B cell (primary cell): ENCODE results near the gene KIF1A. TPM values are rescaled to one million over a fixed set of nuclear protein-coding genes. Genes with fewer than 3 reads are reported as not detected.

Experiments
- ATAC-seq: fragments of 200-7000 bp; cut with Tn5 transposase; one replicate; pipeline ENCODE4 v1.10.0; 2021; ENCODE audit warnings: low read depth, mild to moderate bottlenecking, moderate number of reproducible peaks, moderate library complexity
- CTCF ChIA-PET: fragments of 350-600 bp; sonication (Branson Sonifier 250); formaldehyde crosslinking; loops from one replicate; lab custom pipeline; 2021; ENCODE audit warnings: antibody characterized with exemption, inconsistent platforms; lab: Charles Lee
- POLR2A ChIA-PET: fragments of 350-600 bp; sonication (Branson Sonifier 250); formaldehyde crosslinking; loops from one replicate; lab custom pipeline; 2021; ENCODE audit warnings: antibody characterized with exemption; lab: Charles Lee
- DNase-seq: peaks from one replicate; pipeline ENCODE4 v3.0.0; 2013
- H2AFZ ChIP-seq: 2 replicates; pipeline ENCODE4 v1.6.1; 2012; ENCODE audit warnings: mild to moderate bottlenecking, low read depth, low read length; ENCODE audit not compliant: insufficient read depth, poor library complexity, severe bottlenecking
- H3K27ac ChIP-seq, 2 donors: 1 replicate in 1 of 2; 2 replicates in 1 of 2; pipeline ENCODE4 v1.5.1; 2012 to 2013; ENCODE audit warnings: low read length in 2 of 2, mild to moderate bottlenecking in 2 of 2, moderate library complexity in 1 of 2
- H3K27me3 ChIP-seq, 4 experiments: fragments of 200-600 bp in 1 of 4; sonication (generic) in 1 of 4; replicated peaks in 1 of 4; 1 replicate in 2 of 4; 2 replicates in 2 of 4; pipeline versions ENCODE4 v1.6.1 to v1.7.0; 2013 to 2016; ENCODE audit warnings: low read length in 3 of 4, mild to moderate bottlenecking in 2 of 4, mixed read lengths in 1 of 4, moderate library complexity in 1 of 4; ENCODE audit not compliant: insufficient read depth in 4 of 4, control insufficient read depth in 3 of 4; ENCODE audit errors: control extremely low read depth in 1 of 4
- H3K36me3 ChIP-seq, 2 experiments: replicated peaks in 1 of 2; 1 replicate in 1 of 2; 2 replicates in 1 of 2; pipeline versions ENCODE4 v1.6.1 to v1.7.1; 2013; ENCODE audit warnings: low read length in 1 of 2; ENCODE audit not compliant: insufficient read depth in 2 of 2, control insufficient read depth in 1 of 2; ENCODE audit errors: control extremely low read depth in 1 of 2, extremely low read depth in 1 of 2
- H3K4me1 ChIP-seq, 2 donors: fragments of 200-600 bp in 1 of 2; sonication (generic) in 1 of 2; 1 replicate in 1 of 2; 2 replicates in 1 of 2; pipeline versions ENCODE4 v1.5.1 to v1.6.1; 2013 to 2017; ENCODE audit warnings: low read length in 2 of 2; ENCODE audit not compliant: control insufficient read depth in 2 of 2, insufficient read depth in 2 of 2
- H3K4me2 ChIP-seq: replicated peaks from 2 replicates; pipeline ENCODE3; 2012; ENCODE audit warnings: mild to moderate bottlenecking, low read depth, low read length; ENCODE audit not compliant: poor library complexity, severe bottlenecking
- H3K4me3 ChIP-seq, 5 experiments: fragments of 200-600 bp in 1 of 5; sonication (generic) in 1 of 5; 1 replicate in 3 of 5; 2 replicates in 2 of 5; pipeline versions ENCODE4 v1.5.1 to v1.7.0; 2011 to 2016; ENCODE audit warnings: low read length in 4 of 5, mild to moderate bottlenecking in 4 of 5, low read depth in 2 of 5, control low read depth in 1 of 5, moderate library complexity in 1 of 5; ENCODE audit not compliant: insufficient read depth in 1 of 5; ENCODE audit errors: control extremely low read depth in 1 of 5, extremely low read depth in 1 of 5
- H3K79me2 ChIP-seq: fragments of 200-600 bp; sonication (generic); one replicate; pipeline ENCODE4 v1.6.0; 2016; ENCODE audit warnings: low read length; ENCODE audit not compliant: control insufficient read depth, insufficient read depth
- H3K9ac ChIP-seq: fragments of 200-600 bp; sonication (generic); 2 replicates; pipeline ENCODE4 v1.6.1; 2017; ENCODE audit warnings: mild to moderate bottlenecking, low read length, moderate library complexity
- H3K9me3 ChIP-seq, 3 donors: one replicate each; pipeline versions ENCODE4 v1.6.1 to v1.7.1; 2013; ENCODE audit warnings: low read length in 2 of 3; ENCODE audit not compliant: control insufficient read depth in 2 of 3, insufficient read depth in 1 of 3; ENCODE audit errors: control extremely low read depth in 1 of 3
- H4K20me1 ChIP-seq: 2 replicates; pipeline ENCODE4 v1.6.0; 2012; ENCODE audit warnings: mild to moderate bottlenecking, low read length; ENCODE audit not compliant: insufficient read depth, control insufficient read depth, poor library complexity, severe bottlenecking
- H3K27ac Mint-ChIP-seq: one replicate; pipeline ENCODE4 v1.8.0; 2021; ENCODE audit warnings: mixed read lengths
- H3K27me3 Mint-ChIP-seq: one replicate; pipeline ENCODE4 v1.8.0; 2021; ENCODE audit warnings: mixed read lengths
- H3K4me1 Mint-ChIP-seq: one replicate; pipeline ENCODE4 v1.8.0; 2021; ENCODE audit warnings: mixed read lengths
- H3K4me3 Mint-ChIP-seq: one replicate; pipeline ENCODE4 v1.8.0; 2021; ENCODE audit warnings: mixed read lengths
- H3K9me3 Mint-ChIP-seq: one replicate; pipeline ENCODE4 v1.8.0; 2022; ENCODE audit warnings: mixed read lengths; ENCODE audit not compliant: insufficient read depth
- CTCF ChIP-seq: fragments of 200-600 bp; IDR thresholded peaks from one replicate; pipeline ENCODE4 v1.8.0; 2022; ENCODE audit warnings: antibody characterized with exemption, mild to moderate bottlenecking
- EZH2 ChIP-seq: IDR thresholded peaks from 2 replicates; pipeline ENCODE4 v1.6.1; 2012; ENCODE audit warnings: borderline replicate concordance, low read depth, mild to moderate bottlenecking, moderate library complexity, low read length; ENCODE audit not compliant: insufficient read depth, poor library complexity, severe bottlenecking
- WGBS: methylation state at CpG from one replicate; pipeline ENCODE4 v1.1.5; 2013; ENCODE audit warnings: missing lambda C conversion rate; ENCODE audit not compliant: insufficient coverage; 5-methylcytosine and 5-hydroxymethylcytosine counted together
- intact Hi-C: fragments of 100-400 bp; cut with micrococcal nuclease; formaldehyde crosslinking; loops from one replicate; pipeline ENCODE4 v1.10.0; 2022
- polyA plus RNA-seq: library from polyadenylated mRNA; depleted of rRNA; stranded (reverse); fragments of >200 nt; gene quantifications from 2 replicates; pipeline ENCODE4 v1.2.3, GENCODE V29; 2012
- total RNA-seq, 2 donors: library from RNA; stranded (reverse); fragments of 120-200 nt in 1 of 2; gene quantifications; 1 replicate in 1 of 2; 2 replicates in 1 of 2; pipeline versions ENCODE4 v1.2.3 to v1.2.4, GENCODE V29; 2013 to 2022

KIF1A gene
- total and polyA plus RNA-seq, 2 donors (not counting 1 experiment from before 2014, with no cell fraction given), result not detected

GRCh38 chr2:240718896-240719490 is 101.0 kb downstream of the KIF1A start:
- Mint-ChIP-seq H3K27me3 (no peaks in the 10 kb centered on the region), H3K9me3 (no peaks in the 10 kb centered on the region), H3K4me3 (no peak overlapping the region), H3K27ac (no peak overlapping the region), H3K4me1 (no peaks in the 10 kb centered on the region)
- H3K9me3 ChIP-seq, result peaks cover 0 to 4% (median 0%) of the 10 kb centered on the region in 3 donors
- no peak overlapping the region for H3K9ac ChIP-seq
- H3K27ac ChIP-seq, result no peak overlapping the region
- no peak for ATAC-seq
- H2AFZ ChIP-seq, result no peak overlapping the region
- H3K4me1 ChIP-seq, result no peaks in the 10 kb centered on the region
- no peak overlapping the region for H3K4me2 ChIP-seq
- ChIA-PET POLR2A (no interaction called here), CTCF (no interaction called here)
- no peaks in the 10 kb centered on the region for H3K79me2 ChIP-seq
- H3K36me3 ChIP-seq, result no peaks in the 10 kb centered on the region
- H3K4me3 ChIP-seq, result no peak overlapping the region
- TF ChIP-seq CTCF (no peak), EZH2 (no peak)
- no peak for DNase-seq
- intact Hi-C loops, result no loop called here
- H3K27me3 ChIP-seq, result no peaks in the 10 kb centered on the region
- 91% methylated on average over 25 of the region's 25 CpGs for WGBS
- no peaks in the 10 kb centered on the region for H4K20me1 ChIP-seq

DNA sequence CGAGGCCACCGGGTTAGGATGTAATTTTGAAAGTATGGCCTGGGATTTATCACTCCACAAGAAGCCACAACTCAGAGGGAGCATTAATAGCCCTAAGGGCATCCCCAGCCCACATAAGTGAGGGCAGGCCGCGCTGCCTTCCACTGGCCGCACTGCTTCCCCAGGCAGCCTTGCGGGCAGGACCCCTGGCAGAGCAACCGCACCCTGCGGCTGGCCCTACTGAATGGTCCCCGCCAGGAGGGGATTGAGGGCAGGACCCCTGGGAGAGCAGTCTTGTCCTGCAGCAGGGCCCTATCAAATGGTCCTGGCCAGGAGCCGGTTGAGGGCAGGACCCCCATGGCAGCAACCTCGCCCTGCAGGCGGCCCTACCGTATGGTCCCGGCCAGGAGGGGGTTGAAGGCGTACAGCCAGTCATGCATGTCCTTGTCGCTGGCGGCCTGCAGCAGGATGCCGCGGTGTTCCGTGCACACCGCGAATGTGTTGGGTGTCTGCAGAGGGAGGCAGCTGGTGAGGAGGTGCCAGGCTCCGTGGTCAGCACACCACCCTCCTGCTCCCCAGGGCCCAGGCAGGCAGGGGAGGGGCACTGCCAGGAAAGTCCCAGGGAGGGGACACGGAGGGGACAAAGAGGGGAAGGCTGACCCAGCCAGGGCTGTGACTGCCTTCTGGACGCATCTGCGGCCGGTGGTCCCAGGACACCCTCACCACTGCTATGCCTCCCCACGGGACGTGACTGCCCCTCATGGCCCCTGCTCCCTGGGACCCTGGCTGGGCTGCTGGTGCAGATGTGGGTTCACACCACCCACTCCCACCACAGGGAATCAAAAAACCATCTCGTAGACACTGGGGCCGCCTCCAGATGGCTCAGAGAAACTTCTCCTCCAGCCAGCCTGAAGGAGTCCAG is 102.1 kb downstream of the KIF1A start:
- CTCF ChIA-PET, result no interaction called here
- DNase-seq (no peak), ATAC-seq (no peak)
- H3K27me3 ChIP-seq, result no peaks in the 10 kb centered on the region
- no peaks in the 10 kb centered on the region for H3K36me3 ChIP-seq
- TF ChIP-seq CTCF (no peak), EZH2 (no peak)
- H3K4me1 ChIP-seq, result no peaks in the 10 kb centered on the region
- H3K4me2 ChIP-seq, result no peak overlapping the region
- intact Hi-C loops, result no loop called here
- 95% methylated on average over 21 of the region's 31 CpGs for WGBS
- no peak overlapping the region for H2AFZ ChIP-seq
- POLR2A ChIA-PET, result no interaction called here
- H3K9ac ChIP-seq, result no peak overlapping the region
- Mint-ChIP-seq H3K4me1 (no peaks in the 10 kb centered on the region), H3K4me3 (no peak overlapping the region), H3K27ac (no peak overlapping the region), H3K9me3 (no peaks in the 10 kb centered on the region), H3K27me3 (no peaks in the 10 kb centered on the region)
- no peaks in the 10 kb centered on the region for H3K79me2 ChIP-seq
- peaks cover 0 to 4% (median 0%) of the 10 kb centered on the region in 3 donors for H3K9me3 ChIP-seq
- no peaks in the 10 kb centered on the region for H4K20me1 ChIP-seq
- no peak overlapping the region for H3K27ac ChIP-seq
- no peak overlapping the region for H3K4me3 ChIP-seq
